PC-3 (cell line): ENCODE results near the gene ELMO3. TPM values are rescaled to one million over a fixed set of nuclear protein-coding genes. Genes with fewer than 3 reads are reported as not detected.

ENCODE experiments used
- ATAC-seq: fragments of 200-7000 bp; cut with Tn5 transposase; 2 replicates; pipeline ENCODE4 v1.9.1; 2020; ENCODE audit warnings: mild to moderate bottlenecking, moderate library complexity
- BruUV-seq: library from RNA; stranded (reverse); fragments of 400-500 nt; replicated peaks from 2 replicates; lab custom pipeline; 2021; lab: Mats Ljungman, UMichigan
- CTCF ChIA-PET: fragments of 300-600 bp; sonication (Branson Sonifier 250); formaldehyde crosslinking; loops from one replicate; lab custom pipeline; 2022; ENCODE audit warnings: antibody characterized with exemption; lab: Charles Lee
- POLR2A ChIA-PET: fragments of 300-600 bp; sonication (Branson Sonifier 250); formaldehyde crosslinking; loops from one replicate; lab custom pipeline; 2022; ENCODE audit warnings: antibody characterized with exemption; ENCODE audit not compliant: unreplicated experiment; lab: Charles Lee
- DNase-seq: peaks from one replicate; pipeline ENCODE4 v3.0.0-alpha.2; 2015
- H2AFZ ChIP-seq: fragments of 300-600 bp; sonication (generic); 2 replicates; pipeline ENCODE4 v1.6.0; 2016; ENCODE audit warnings: antibody characterized with exemption, low read length
- H3F3A ChIP-seq: fragments of 300-600 bp; sonication (generic); one replicate; pipeline ENCODE4 v1.6.0; 2017; ENCODE audit warnings: antibody characterized with exemption, low read length, control low read depth, mild to moderate bottlenecking; ENCODE audit not compliant: unreplicated experiment
- H3K27ac ChIP-seq: fragments of 300-600 bp; sonication (generic); 2 replicates; pipeline ENCODE4 v1.5.1; 2016; ENCODE audit warnings: mild to moderate bottlenecking, low read length
- H3K27me3 ChIP-seq: fragments of 300-600 bp; sonication (generic); 2 replicates; pipeline ENCODE4 v1.6.1; 2016; ENCODE audit warnings: low read length, mixed read lengths
- H3K36me3 ChIP-seq: fragments of 300-600 bp; sonication (generic); 2 replicates; pipeline ENCODE4 v1.6.1; 2016; ENCODE audit warnings: low read depth, mixed run types, low read length, mixed read lengths
- H3K4me1 ChIP-seq: fragments of 300-600 bp; sonication (generic); 2 replicates; pipeline ENCODE4 v1.5.1; 2016; ENCODE audit warnings: low read length; ENCODE audit not compliant: insufficient read depth
- H3K4me2 ChIP-seq: fragments of 300-600 bp; sonication (generic); 2 replicates; pipeline ENCODE4 v1.6.0; 2016; ENCODE audit warnings: low read length
- H3K4me3 ChIP-seq: fragments of 300-600 bp; sonication (generic); 2 replicates; pipeline ENCODE4 v1.5.1; 2016; ENCODE audit warnings: mild to moderate bottlenecking, low read length, mixed read lengths
- H3K79me2 ChIP-seq: fragments of 300-600 bp; sonication (generic); 2 replicates; pipeline ENCODE4 v1.6.1; 2017; ENCODE audit warnings: low read length, mixed read lengths
- H3K9ac ChIP-seq: fragments of 300-600 bp; sonication (generic); 2 replicates; pipeline ENCODE4 v1.6.0; 2016; ENCODE audit warnings: mild to moderate bottlenecking, low read length
- H3K9me2 ChIP-seq: fragments of 300-600 bp; sonication (generic); replicated peaks from 2 replicates; pipeline ENCODE4 v1.6.1; 2016; ENCODE audit warnings: mixed run types, low read length, mixed read lengths
- H3K9me3 ChIP-seq: fragments of 300-600 bp; sonication (generic); 2 replicates; pipeline ENCODE4 v1.6.1; 2016; ENCODE audit warnings: low read length, mixed read lengths
- H4K20me1 ChIP-seq: fragments of 300-600 bp; sonication (generic); 2 replicates; pipeline ENCODE4 v1.6.1; 2016; ENCODE audit warnings: low read length, mixed read lengths
- CTCF ChIP-seq: fragments of 300-600 bp; sonication (generic); conservative IDR thresholded peaks from 2 replicates; pipeline ENCODE4 v1.5.1; 2017; ENCODE audit warnings: antibody characterized with exemption, low read depth, mild to moderate bottlenecking, low read length
- EZH2 ChIP-seq: fragments of 300-600 bp; sonication (generic); IDR thresholded peaks from one replicate; pipeline ENCODE4 v1.6.1; 2017; ENCODE audit warnings: antibody characterized with exemption, mild to moderate bottlenecking, low read length; ENCODE audit not compliant: unreplicated experiment
- EZH2phosphoT487 ChIP-seq: fragments of 300-600 bp; sonication (generic); IDR thresholded peaks from 2 replicates; pipeline ENCODE4 v1.6.1; 2018; ENCODE audit warnings: mild to moderate bottlenecking, antibody characterized with exemption, low read length, borderline replicate concordance
- intact Hi-C: fragments of 100-400 bp; cut with micrococcal nuclease; formaldehyde crosslinking; loops from 2 replicates; pipeline ENCODE4 v1.9.0; 2023
- total RNA-seq: library from RNA; depleted of rRNA; stranded (reverse); fragments of >200 nt; gene quantifications from 2 replicates; pipeline ENCODE4 v1.2.3, GENCODE V29; 2014

Gene ELMO3
- total RNA-seq, 1 experiment from 2014 or later, result 2.2 TPM

GRCh38 chr16:67238278-67238575 lies 39.3 kb downstream of the ELMO3 start:
- Histone ChIP-seq H3K4me2 (no peak overlapping the region), H3K4me1 (peaks cover 27% of the 10 kb centered on the region), H3K9ac (no peak overlapping the region), H3K9me2 (no peaks in the 10 kb centered on the region), H3K79me2 (peaks cover 29% of the 10 kb centered on the region), H3K27me3 (no peaks in the 10 kb centered on the region), H2AFZ (no peak overlapping the region), H3F3A (peaks cover 9% of the 10 kb centered on the region), H4K20me1 (no peaks in the 10 kb centered on the region), H3K9me3 (no peaks in the 10 kb centered on the region), H3K36me3 (peaks cover 20% of the 10 kb centered on the region), H3K27ac (no peak overlapping the region), H3K4me3 (no peak overlapping the region)
- no peak for ATAC-seq
- TF ChIP-seq EZH2 (no peak), EZH2phosphoT487 (no peak), CTCF (no peak)
- no TSS peak for BruUV-seq
- ChIA-PET POLR2A (no interaction called here), CTCF (no interaction called here)
- intact Hi-C loops, result no loop called here
- DNase-seq, result no peak

- Histone ChIP-seq H2AFZ (no peak overlapping the region), H3K9me3 (no peaks in the 10 kb centered on the region), H4K20me1 (no peaks in the 10 kb centered on the region), H3F3A (peaks cover 9% of the 10 kb centered on the region), H3K9ac (no peak overlapping the region), H3K9me2 (no peaks in the 10 kb centered on the region), H3K36me3 (peaks cover 20% of the 10 kb centered on the region), H3K4me1 (peaks cover 34% of the 10 kb centered on the region), H3K4me2 (no peak overlapping the region), H3K27ac (no peak overlapping the region), H3K27me3 (no peaks in the 10 kb centered on the region), H3K4me3 (no peak overlapping the region), H3K79me2 (peaks cover 36% of the 10 kb centered on the region)
- CTCF ChIA-PET, result interaction anchor here (0.5 kb wide), 1 partner anchor 1123 kb away, joined by 3 read pairs; no protein-coding TSS in a partner anchor
- intact Hi-C loops, result no loop called here
- ATAC-seq (no peak), DNase-seq (no peak)
- POLR2A ChIA-PET, result interaction anchor here (0.7 kb wide), 1 partner anchor 20 kb away, joined by 3 read pairs; no protein-coding TSS in a partner anchor
- no TSS peak for BruUV-seq
- TF ChIP-seq EZH2, result no peak
- TF ChIP-seq EZH2phosphoT487, result no peak
- TF ChIP-seq CTCF, result no peak
Observed at GRCh38 chr16:67238806-67239470, 40.0 kb downstream of the ELMO3 start.

GRCh38 chr16:67240506-67240905 lies 41.6 kb downstream of the ELMO3 start:
- BruUV-seq, result no TSS peak
- no peak for TF ChIP-seq EZH2
- no peak for TF ChIP-seq EZH2phosphoT487
- TF ChIP-seq CTCF, result no peak
- ChIA-PET CTCF (no interaction called here), POLR2A (no interaction called here)
- no peaks in the 10 kb centered on the region for H3K9me3 ChIP-seq
- H3K9ac ChIP-seq, result peak overlapping the region; percentile 34; the same call in 1 of the 2 replicates
- ATAC-seq, result no peak
- H3F3A ChIP-seq, result peaks cover 15% of the 10 kb centered on the region
- intact Hi-C loops, result loop anchor here (10.0 kb wide), 1 partner anchor 46 kb away; the partner anchor contains the start of genes E2F4, ELMO3 and EXOC3L1
- H3K27ac ChIP-seq, result peak overlapping the region; percentile 99
- no peaks in the 10 kb centered on the region for H3K27me3 ChIP-seq
- no peak overlapping the region for H2AFZ ChIP-seq
- peaks cover 50% of the 10 kb centered on the region for H3K4me1 ChIP-seq
- H3K4me3 ChIP-seq, result no peak overlapping the region
- peaks cover 50% of the 10 kb centered on the region for H3K79me2 ChIP-seq
- no peaks in the 10 kb centered on the region for H3K9me2 ChIP-seq
- no peaks in the 10 kb centered on the region for H4K20me1 ChIP-seq
- H3K4me2 ChIP-seq, result peak overlapping the region; percentile 54; the same call in 1 of the 2 replicates
- peak; percentile 19 for DNase-seq
- H3K36me3 ChIP-seq, result peaks cover 19% of the 10 kb centered on the region
